GM08714 (cell line): ENCODE measurements around the gene MAPT.

Experiments used
- H3K4me3 ChIP-seq: fragments of 200-500 bp; sonication (Bioruptor generic); 2 replicates; pipeline ENCODE4 v1.5.1; 2014; ENCODE audit warnings: mild to moderate bottlenecking, low read length, inconsistent platforms
- ZNF274 ChIP-seq: IDR thresholded peaks from 2 replicates; pipeline ENCODE4 v1.6.1; 2012; ENCODE audit warnings: mild to moderate bottlenecking, low read depth, low read length

The MAPT gene

DNA sequence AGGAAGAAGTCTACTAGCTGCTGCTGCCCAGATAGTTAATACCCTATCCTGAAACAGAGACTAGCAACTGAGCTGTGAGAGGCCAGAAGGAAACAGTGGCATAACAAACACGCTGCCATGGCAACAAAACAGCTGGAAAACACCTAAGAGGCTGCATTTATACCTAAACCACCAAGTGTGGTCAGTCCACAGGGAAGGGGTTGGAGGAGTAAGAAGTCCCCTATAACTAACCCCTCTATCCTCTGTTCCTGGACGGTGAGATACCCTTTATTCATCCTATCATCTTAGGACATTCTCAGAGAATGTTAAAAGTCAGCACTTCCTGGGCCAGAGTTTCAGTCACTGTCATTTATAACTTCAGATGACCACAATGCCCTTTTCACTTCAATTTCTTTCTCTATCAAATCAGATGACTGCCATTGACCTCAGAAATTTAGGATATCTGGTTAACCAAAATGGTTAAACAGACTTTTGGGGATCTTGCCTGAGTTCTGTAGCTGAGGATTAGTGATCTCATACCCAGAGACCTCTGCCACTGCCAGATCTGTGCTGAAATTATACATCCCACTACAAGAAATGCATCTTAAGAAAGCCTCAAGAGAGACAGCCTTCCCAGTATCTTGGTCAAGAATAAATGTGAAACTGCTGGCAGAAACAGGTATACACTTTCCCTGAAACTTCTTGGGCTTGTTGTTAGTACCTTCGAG is 140.9 kb downstream of the MAPT start:
- H3K4me3 ChIP-seq: no peak overlapping the region
- no peak for TF ChIP-seq ZNF274

DNA sequence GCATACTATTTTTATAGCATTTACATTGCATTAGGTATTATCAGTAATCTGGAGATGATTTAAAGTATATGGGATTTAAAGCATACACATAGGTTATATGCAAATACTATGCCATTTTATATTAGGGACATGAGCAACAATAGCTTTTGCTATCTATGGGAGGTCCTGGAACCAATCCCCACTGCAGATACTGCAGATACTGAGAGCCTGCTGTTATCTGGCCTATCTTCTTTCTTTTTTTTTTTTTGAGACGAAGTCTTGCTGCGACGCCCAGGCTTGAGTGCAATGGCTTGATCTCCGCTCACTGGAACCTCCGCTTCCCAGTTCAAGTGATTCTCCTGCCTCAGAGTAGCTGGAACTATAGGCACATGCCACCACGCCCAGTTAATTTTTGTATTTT is 142.1 kb downstream of the MAPT start:
- no peak overlapping the region for H3K4me3 ChIP-seq
- no peak for TF ChIP-seq ZNF274

- no peak for TF ChIP-seq ZNF274
- H3K4me3 ChIP-seq: no peak overlapping the region
Measured at GRCh38 chr17:46037722-46038255, 143.4 kb downstream of the MAPT start.

GRCh38 chr17:46038414-46038813 is 144.1 kb downstream of the MAPT start:
- H3K4me3 ChIP-seq: no peak overlapping the region
- no peak for TF ChIP-seq ZNF274

- TF ChIP-seq ZNF274: no peak
- H3K4me3 ChIP-seq: no peak overlapping the region
Measured at GRCh38 chr17:46038937-46039336, 144.6 kb downstream of the MAPT start.

GRCh38 chr17:46039592-46040186 is 145.3 kb downstream of the MAPT start:
- no peak for TF ChIP-seq ZNF274
- H3K4me3 ChIP-seq: no peak overlapping the region

- H3K4me3 ChIP-seq: no peak overlapping the region
- no peak for TF ChIP-seq ZNF274
Measured at GRCh38 chr17:46042246-46042645, 147.9 kb downstream of the MAPT start.

DNA sequence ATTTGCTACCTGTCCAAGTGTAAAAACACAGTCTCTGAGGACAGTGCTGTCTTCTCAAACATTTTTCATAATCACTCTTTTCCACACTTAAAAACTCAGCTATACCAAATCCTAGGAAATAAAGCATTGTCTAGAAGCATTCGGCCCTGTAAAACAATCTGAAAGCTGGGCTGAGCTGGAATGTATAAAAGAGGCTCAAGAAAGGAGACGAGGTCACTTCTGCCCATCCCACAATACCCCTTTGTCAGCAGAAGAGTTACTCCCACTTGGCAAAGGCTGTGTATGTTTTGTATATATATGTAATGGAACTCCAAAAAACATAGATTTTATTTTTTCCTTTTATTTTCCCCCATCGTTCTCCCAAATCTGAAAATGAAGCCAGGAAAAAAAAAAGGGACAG is 148.6 kb downstream of the MAPT start:
- no peak for TF ChIP-seq ZNF274
- no peak overlapping the region for H3K4me3 ChIP-seq

DNA sequence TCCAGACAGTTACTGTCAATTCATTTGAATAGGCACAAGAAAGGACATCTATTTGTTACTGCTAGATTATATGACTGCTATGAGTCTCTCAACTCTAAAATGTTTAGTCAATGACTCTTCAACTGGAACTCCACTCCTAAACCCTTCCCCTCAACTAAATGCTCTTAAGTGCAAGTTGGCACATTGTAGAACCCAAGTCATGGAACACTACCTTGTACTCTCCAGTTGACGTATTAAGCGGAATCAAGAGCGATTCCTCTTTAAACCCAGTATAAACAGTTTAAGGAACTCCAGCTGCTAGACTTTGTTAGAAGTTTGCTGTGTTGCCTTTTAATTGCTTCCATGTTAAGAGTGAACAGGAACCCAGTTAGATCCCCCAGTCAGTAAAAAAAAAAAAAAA is 149.3 kb downstream of the MAPT start:
- no peak for TF ChIP-seq ZNF274
- no peak overlapping the region for H3K4me3 ChIP-seq

- TF ChIP-seq ZNF274: no peak
- no peak overlapping the region for H3K4me3 ChIP-seq
Measured at GRCh38 chr17:46044286-46044928, 150.1 kb downstream of the MAPT start.

GRCh38 chr17:46044989-46045388 is 150.6 kb downstream of the MAPT start:
- H3K4me3 ChIP-seq: no peak overlapping the region
- TF ChIP-seq ZNF274: no peak

DNA sequence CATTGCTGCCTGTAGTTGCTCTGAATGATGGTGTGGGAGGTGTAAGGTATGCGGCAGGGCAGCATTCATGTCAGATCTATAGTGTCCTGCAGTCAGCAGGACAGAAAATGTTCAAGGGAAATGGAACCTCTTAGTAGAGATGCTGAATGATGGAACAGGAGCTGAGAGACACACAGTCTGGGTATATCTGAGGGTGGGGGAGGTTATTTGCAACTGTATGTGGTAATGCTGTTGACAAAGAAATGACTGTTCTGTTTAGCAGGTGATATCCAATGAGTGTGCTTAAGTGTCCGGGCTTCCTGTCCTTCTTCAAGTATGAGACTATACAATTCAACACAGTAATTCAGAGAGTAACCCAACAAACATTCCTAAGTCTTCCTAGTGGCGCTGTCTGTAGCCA is 151.3 kb downstream of the MAPT start:
- no peak for TF ChIP-seq ZNF274
- H3K4me3 ChIP-seq: no peak overlapping the region

- H3K4me3 ChIP-seq: no peak overlapping the region
- no peak for TF ChIP-seq ZNF274
Measured at GRCh38 chr17:46046957-46047356, 152.6 kb downstream of the MAPT start.

- no peak overlapping the region for H3K4me3 ChIP-seq
- no peak for TF ChIP-seq ZNF274
Measured at GRCh38 chr17:46047398-46047797, 153.0 kb downstream of the MAPT start.

DNA sequence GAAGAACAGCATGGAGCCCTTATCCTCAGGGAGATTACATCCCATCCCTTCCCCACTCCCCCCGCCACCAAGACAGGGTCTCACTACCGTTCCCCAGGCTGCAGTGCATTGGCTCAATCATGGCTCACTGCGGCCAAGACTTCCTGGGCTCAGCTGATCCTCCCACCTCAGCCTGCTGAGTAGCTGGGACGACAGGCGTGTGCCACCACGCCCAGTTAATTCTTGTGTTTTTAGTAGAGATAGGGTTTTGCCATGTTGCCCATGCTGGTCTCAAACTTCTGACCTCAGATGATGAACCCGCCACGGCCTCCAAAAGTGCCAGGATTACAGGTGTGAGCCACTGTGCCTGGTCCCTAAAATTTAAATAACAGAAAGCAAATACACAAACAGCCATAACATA is 153.5 kb downstream of the MAPT start:
- no peak for TF ChIP-seq ZNF274

More for the DNA sequence above, 153.5 kb downstream of the MAPT start:
- no peak overlapping the region for H3K4me3 ChIP-seq
